Lung (tissue), 12 donors: ENCODE data around the gene CIB2. TPM values are rescaled to one million over a fixed set of nuclear protein-coding genes. Genes with fewer than 3 reads are reported as not detected.

Experiments
- ATAC-seq: fragments of 200-7000 bp; cut with Tn5 transposase; one replicate; pipeline ENCODE4 v1.9.1; 2020; ENCODE audit warnings: moderate number of reproducible peaks; ENCODE audit not compliant: insufficient read depth, low FRiP score
- DNase-seq, 3 donors: peaks; one replicate each; pipeline ENCODE4 v3.0.0-alpha.2; 2013 to 2017
- H3K27ac ChIP-seq, 2 donors: one replicate each; pipeline ENCODE4 v1.5.1; 2013; ENCODE audit warnings: mild to moderate bottlenecking in 2 of 2, moderate library complexity in 2 of 2, control low read depth in 1 of 2, inconsistent platforms in 1 of 2, low read depth in 1 of 2, low read length in 1 of 2
- H3K27me3 ChIP-seq, 3 donors: one replicate each; pipeline ENCODE4 v1.5.1; 2013; ENCODE audit warnings: low read length in 2 of 3; ENCODE audit not compliant: control insufficient read depth in 3 of 3, insufficient read depth in 3 of 3
- H3K36me3 ChIP-seq, 4 donors: one replicate each; pipeline ENCODE4 v1.5.1; 2013; ENCODE audit warnings: low read length in 4 of 4, mild to moderate bottlenecking in 1 of 4, moderate library complexity in 1 of 4; ENCODE audit not compliant: control insufficient read depth in 4 of 4, insufficient read depth in 4 of 4
- H3K4me1 ChIP-seq, 5 donors: one replicate each; pipeline ENCODE4 v1.5.1; 2013; ENCODE audit warnings: low read length in 5 of 5, mild to moderate bottlenecking in 2 of 5, moderate library complexity in 1 of 5; ENCODE audit not compliant: control insufficient read depth in 5 of 5, insufficient read depth in 5 of 5
- H3K4me3 ChIP-seq: one replicate; pipeline ENCODE4 v1.5.1; 2013; ENCODE audit warnings: mild to moderate bottlenecking, control low read depth, moderate library complexity
- H3K9ac ChIP-seq, 2 donors: one replicate each; pipeline ENCODE4 v1.5.1; 2013; ENCODE audit warnings: low read length in 2 of 2, control low read depth in 1 of 2; ENCODE audit not compliant: insufficient read depth in 1 of 2
- H3K9me3 ChIP-seq, 4 donors: one replicate each; pipeline ENCODE4 v1.5.1; 2013; ENCODE audit warnings: low read length in 3 of 4, mild to moderate bottlenecking in 1 of 4, moderate library complexity in 1 of 4; ENCODE audit not compliant: control insufficient read depth in 4 of 4, insufficient read depth in 3 of 4
- CTCF ChIP-seq: IDR thresholded peaks from 2 replicates; pipeline ENCODE4 v1.5.1; 2012; ENCODE audit warnings: mild to moderate bottlenecking; ENCODE audit errors: control extremely low read depth, extremely low read depth
- WGBS, 2 donors: extraction: QIAGEN DNeasy Blood & Tissue Kit; methylation state at CpG; one replicate each; pipeline ENCODE4 v1.1.7; 2013; 5-methylcytosine and 5-hydroxymethylcytosine counted together
- polyA plus RNA-seq, 2 donors: library from polyadenylated mRNA; stranded (reverse); fragments of 200-250 nt; gene quantifications; one replicate each; pipeline ENCODE4 v1.2.1, GENCODE V29; 2013
- total RNA-seq, 2 donors: library from RNA; depleted of rRNA in 1 of 2; stranded (reverse); fragments of >200 nt in 1 of 2; gene quantifications; one replicate each; pipeline ENCODE4 v1.2.1, GENCODE V29; 2014 to 2021
- donor health status: control.
- donor health status: control.
- donor health status: Bipolar disorder and iron deficiency.
- donor health status: healthy.
- donor health status: DM: yes; HTN: yes; CAD: no.

The CIB2 gene
- total and polyA plus RNA-seq, 4 donors, result 0.95 to 9.8 (median 2.1) TPM

GRCh38 chr15:78111788-78112187 is 19.5 kb downstream of the CIB2 start:
- no peak for TF ChIP-seq CTCF
- no peak overlapping the region for H3K9ac ChIP-seq
- WGBS, 2 donors, result 88 to 94% methylated on average over 3 of the region's 3 CpGs
- ATAC-seq (no peak), DNase-seq (no peak)
- no peaks in the 10 kb centered on the region for H3K4me1 ChIP-seq
- no peaks in the 10 kb centered on the region for H3K27me3 ChIP-seq
- H3K36me3 ChIP-seq, result peaks cover 0 to 5% (median 0%) of the 10 kb centered on the region in 4 donors
- H3K4me3 ChIP-seq, result no peak overlapping the region
- no peak overlapping the region for H3K27ac ChIP-seq
- no peaks in the 10 kb centered on the region for H3K9me3 ChIP-seq

- DNase-seq (no peak), ATAC-seq (no peak)
- no peaks in the 10 kb centered on the region for H3K4me1 ChIP-seq
- TF ChIP-seq CTCF, result no peak
- no peak overlapping the region for H3K9ac ChIP-seq
- H3K27me3 ChIP-seq, result no peaks in the 10 kb centered on the region
- no peak overlapping the region for H3K27ac ChIP-seq
- 95 to 96% methylated on average over 10 of the region's 10 CpGs for WGBS, 2 donors
- H3K4me3 ChIP-seq, result no peak overlapping the region
- peaks cover 0 to 5% (median 0%) of the 10 kb centered on the region in 4 donors for H3K36me3 ChIP-seq
- no peaks in the 10 kb centered on the region for H3K9me3 ChIP-seq
These were observed 20.2 kb downstream of the CIB2 start for GRCh38 chr15:78110916-78111475.

- peaks cover 0 to 2% (median 0%) of the 10 kb centered on the region in 5 donors for H3K4me1 ChIP-seq
- H3K4me3 ChIP-seq, result no peak overlapping the region
- no peak overlapping the region for H3K27ac ChIP-seq
- 92 to 99% methylated on average over 6 of the region's 6 CpGs for WGBS, 2 donors
- TF ChIP-seq CTCF, result no peak
- peaks cover 0 to 5% (median 0%) of the 10 kb centered on the region in 4 donors for H3K36me3 ChIP-seq
- no peaks in the 10 kb centered on the region for H3K27me3 ChIP-seq
- ATAC-seq, result no peak
- no peak overlapping the region for H3K9ac ChIP-seq
- DNase-seq, result no peak
- H3K9me3 ChIP-seq, result no peaks in the 10 kb centered on the region
These were observed 21.1 kb downstream of the CIB2 start for GRCh38 chr15:78110096-78110495.

- H3K27ac ChIP-seq, result no peak overlapping the region
- TF ChIP-seq CTCF, result no peak
- no peaks in the 10 kb centered on the region for H3K9me3 ChIP-seq
- 93% methylated on average over 12 of the region's 12 CpGs for WGBS, 2 donors
- ATAC-seq, result no peak
- H3K9ac ChIP-seq, result no peak overlapping the region
- no peak overlapping the region for H3K4me3 ChIP-seq
- peaks cover 0 to 2% (median 0%) of the 10 kb centered on the region in 5 donors for H3K4me1 ChIP-seq
- DNase-seq, result no peak
- no peaks in the 10 kb centered on the region for H3K27me3 ChIP-seq
- H3K36me3 ChIP-seq, result peaks cover 0 to 5% (median 0%) of the 10 kb centered on the region in 4 donors
These were observed 22.1 kb downstream of the CIB2 start for GRCh38 chr15:78109156-78109555.
